Activated T-helper 17 cell treated with anti-CD3 and anti-CD28 coated beads, Interleukin-2, amount 50 U/mL, for 72 hours (primary cell): ENCODE measurements around the gene FRRS1. TPM values are rescaled to one million over a fixed set of nuclear protein-coding genes. Genes with fewer than 3 reads are reported as not detected.

ENCODE experiments used
- ATAC-seq: fragments of 150-1000 bp; cut with Tn5 transposase; replicated peaks from 2 replicates; pipeline ENCODE4 v1.10.0; 2021; ENCODE audit warnings: mild to moderate bottlenecking, moderate library complexity
- H3K27ac Mint-ChIP-seq: one replicate; pipeline ENCODE4 v1.8.0; 2022; ENCODE audit warnings: mixed read lengths
- H3K27me3 Mint-ChIP-seq: one replicate; pipeline ENCODE4 v1.8.0; 2022; ENCODE audit warnings: mixed read lengths
- H3K36me3 Mint-ChIP-seq: one replicate; pipeline ENCODE4 v1.8.0; 2022; ENCODE audit warnings: low read depth, mild to moderate bottlenecking, mixed read lengths
- H3K4me1 Mint-ChIP-seq: one replicate; pipeline ENCODE4 v1.8.0; 2022; ENCODE audit warnings: mixed read lengths
- H3K4me3 Mint-ChIP-seq: one replicate; pipeline ENCODE4 v1.8.0; 2022; ENCODE audit warnings: mild to moderate bottlenecking, mixed read lengths
- H3K9me3 Mint-ChIP-seq: one replicate; pipeline ENCODE4 v1.8.0; 2022; ENCODE audit warnings: mixed read lengths
- total RNA-seq, 2 donors: library from RNA; stranded (reverse); gene quantifications; one replicate each; pipeline ENCODE4 v1.2.3, GENCODE V29; 2022

Gene FRRS1
- total RNA-seq, 2 donors from 2014 or later: 0.69 to 2.2 TPM

- Mint-ChIP-seq H3K27me3 (peaks cover 26% of the 10 kb centered on the region), H3K4me3 (no peak overlapping the region), H3K27ac (no peak overlapping the region), H3K4me1 (no peaks in the 10 kb centered on the region), H3K9me3 (no peaks in the 10 kb centered on the region), H3K36me3 (no peaks in the 10 kb centered on the region)
- ATAC-seq: no peak
Observed at GRCh38 chr1:99670583-99670982, 95.9 kb downstream of the FRRS1 start.

DNA sequence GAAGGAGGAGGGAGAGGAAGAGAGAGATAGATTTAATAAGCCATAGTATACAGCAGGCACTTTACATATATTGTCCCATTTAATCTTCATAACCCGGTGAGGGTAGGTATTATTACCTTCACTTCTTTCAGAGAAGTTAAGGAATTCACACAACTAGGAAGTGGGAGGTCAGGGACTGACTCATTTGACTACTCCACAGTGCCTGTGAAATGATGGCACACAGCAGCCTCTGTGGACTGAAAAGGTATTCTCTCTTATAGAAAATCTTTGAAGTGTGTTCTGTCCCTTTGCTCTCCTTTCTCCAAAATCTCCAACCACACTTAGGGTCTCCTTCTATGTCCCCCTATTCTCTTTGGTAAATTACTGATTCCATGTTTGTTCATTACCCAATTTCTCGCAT is 96.6 kb downstream of the FRRS1 start:
- Mint-ChIP-seq H3K36me3 (no peaks in the 10 kb centered on the region), H3K4me3 (no peak overlapping the region), H3K27ac (no peak overlapping the region), H3K27me3 (peaks cover 28% of the 10 kb centered on the region), H3K4me1 (no peaks in the 10 kb centered on the region), H3K9me3 (no peaks in the 10 kb centered on the region)
- no peak for ATAC-seq

DNA sequence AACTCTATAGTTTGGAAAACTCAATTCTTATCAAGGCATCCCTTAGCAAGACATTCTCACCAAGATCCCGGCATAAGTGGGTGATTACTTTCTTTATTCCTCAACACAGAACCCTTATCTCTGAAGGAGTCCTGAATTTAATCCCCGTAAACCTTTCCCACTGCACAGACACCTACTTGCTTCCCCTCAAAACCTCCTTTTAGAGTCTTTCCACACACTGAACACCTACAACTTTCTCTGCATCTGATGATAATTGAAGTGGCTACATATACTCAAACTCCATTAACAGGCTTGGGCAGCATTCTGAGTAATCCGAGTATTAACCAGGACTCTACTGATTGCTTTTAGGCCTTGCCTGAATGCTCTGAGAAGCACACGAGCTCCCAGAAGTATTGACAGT is 97.1 kb downstream of the FRRS1 start:
- Mint-ChIP-seq H3K27me3 (peaks cover 31% of the 10 kb centered on the region), H3K9me3 (no peaks in the 10 kb centered on the region), H3K27ac (no peak overlapping the region), H3K36me3 (no peaks in the 10 kb centered on the region), H3K4me1 (no peaks in the 10 kb centered on the region), H3K4me3 (no peak overlapping the region)
- no peak for ATAC-seq

DNA sequence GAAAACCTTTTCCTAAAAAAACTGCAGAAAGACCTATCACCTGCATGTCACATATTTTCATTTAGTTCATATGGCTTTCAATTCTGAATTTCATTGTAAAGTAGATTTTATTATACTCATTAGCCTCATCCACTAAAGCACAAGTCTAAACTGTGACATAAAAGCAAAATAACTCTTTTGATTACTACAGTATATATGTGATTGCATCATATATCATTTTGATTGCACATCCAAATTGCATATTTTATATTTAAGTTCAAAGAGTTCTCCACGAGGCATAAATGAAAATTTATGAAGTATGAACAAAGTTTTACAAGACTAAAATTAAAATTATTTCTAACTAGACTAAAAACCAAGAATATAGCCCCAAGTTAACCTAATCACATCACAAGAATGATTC is 101.2 kb downstream of the FRRS1 start:
- Mint-ChIP-seq H3K4me3 (no peak overlapping the region), H3K36me3 (no peaks in the 10 kb centered on the region), H3K4me1 (no peaks in the 10 kb centered on the region), H3K27me3 (peaks cover 12% of the 10 kb centered on the region), H3K9me3 (no peaks in the 10 kb centered on the region), H3K27ac (no peak overlapping the region)
- no peak for ATAC-seq

- H3K27ac Mint-ChIP-seq: no peak overlapping the region
- no peak for ATAC-seq
- H3K36me3 Mint-ChIP-seq: no peaks in the 10 kb centered on the region
- H3K9me3 Mint-ChIP-seq: no peaks in the 10 kb centered on the region
- peaks cover 12% of the 10 kb centered on the region for H3K27me3 Mint-ChIP-seq
- no peak overlapping the region for H3K4me3 Mint-ChIP-seq
- H3K4me1 Mint-ChIP-seq: no peaks in the 10 kb centered on the region
Observed at GRCh38 chr1:99663501-99663900, 102.9 kb downstream of the FRRS1 start.

DNA sequence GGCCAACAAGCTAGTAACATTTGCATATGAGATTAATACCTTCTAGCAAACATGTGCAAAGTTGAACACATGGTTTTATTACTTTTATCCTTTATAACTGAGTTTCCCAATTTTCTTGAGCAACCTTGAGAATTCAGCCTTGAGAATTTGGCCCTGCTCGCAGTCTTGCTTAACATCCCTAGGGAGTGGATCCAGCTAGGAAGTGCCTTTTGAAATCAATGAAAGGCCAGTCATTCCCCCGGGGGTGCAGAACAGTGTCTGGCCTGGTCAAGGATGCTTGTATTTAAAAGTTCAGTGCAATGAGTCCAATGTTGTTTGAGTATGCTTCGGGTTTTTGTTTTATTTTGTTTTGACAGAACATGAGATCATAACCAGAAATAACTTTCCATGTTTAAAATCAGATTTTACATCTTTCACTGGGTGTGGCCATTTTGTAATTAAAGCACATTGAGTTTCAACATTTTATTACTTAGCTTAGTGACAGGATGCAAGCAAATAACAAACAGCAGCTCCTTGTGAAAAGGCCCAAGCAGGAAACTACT is 103.8 kb downstream of the FRRS1 start:
- Mint-ChIP-seq H3K9me3 (no peaks in the 10 kb centered on the region), H3K36me3 (no peaks in the 10 kb centered on the region), H3K4me1 (no peaks in the 10 kb centered on the region), H3K4me3 (no peak overlapping the region), H3K27me3 (peaks cover 12% of the 10 kb centered on the region), H3K27ac (no peak overlapping the region)
- ATAC-seq: no peak

DNA sequence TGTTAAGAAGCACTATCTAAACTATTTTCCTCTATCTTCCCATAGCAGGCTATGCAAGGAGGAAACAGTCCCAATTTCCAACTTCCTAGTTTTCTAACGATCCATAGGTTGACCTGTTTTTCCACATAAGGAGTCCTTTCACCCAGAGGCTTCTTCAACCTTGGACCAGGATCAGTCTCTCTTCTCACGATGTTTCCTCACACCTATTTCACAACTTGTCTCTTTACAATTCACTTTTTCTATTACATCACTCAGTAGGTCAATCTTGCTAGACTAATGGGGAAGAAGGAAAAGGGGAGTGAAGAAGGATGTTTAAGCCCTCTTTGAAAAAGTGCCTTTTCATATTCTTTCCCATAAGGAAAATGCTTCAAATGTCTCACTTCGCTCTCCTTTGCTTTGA is 104.7 kb downstream of the FRRS1 start:
- no peak for ATAC-seq
- H3K4me1 Mint-ChIP-seq: no peaks in the 10 kb centered on the region
- no peak overlapping the region for H3K27ac Mint-ChIP-seq
- no peaks in the 10 kb centered on the region for H3K9me3 Mint-ChIP-seq
- peaks cover 8% of the 10 kb centered on the region for H3K27me3 Mint-ChIP-seq
- no peaks in the 10 kb centered on the region for H3K36me3 Mint-ChIP-seq
- H3K4me3 Mint-ChIP-seq: no peak overlapping the region

DNA sequence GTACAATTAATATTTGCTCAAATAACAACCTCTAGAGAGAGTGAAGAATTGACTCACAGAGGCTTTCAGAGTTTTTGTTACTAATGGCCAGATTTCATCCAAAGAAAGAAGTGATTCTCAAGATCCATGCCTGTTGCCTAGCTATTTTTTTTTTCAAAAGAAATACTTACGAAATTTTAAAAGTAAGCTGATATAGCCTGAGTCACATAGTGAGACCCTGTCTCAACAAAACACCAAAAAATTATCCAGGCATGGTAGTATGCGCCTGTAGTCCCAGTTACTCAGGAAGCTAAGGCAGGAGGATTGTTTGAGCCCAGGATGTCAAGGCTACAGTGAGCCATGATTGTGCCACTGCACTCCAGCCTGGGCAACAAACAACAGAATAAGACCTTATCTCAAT is 105.9 kb downstream of the FRRS1 start:
- Mint-ChIP-seq H3K27ac (no peak overlapping the region), H3K4me3 (no peak overlapping the region), H3K9me3 (no peaks in the 10 kb centered on the region), H3K36me3 (no peaks in the 10 kb centered on the region), H3K27me3 (peaks cover 8% of the 10 kb centered on the region), H3K4me1 (no peaks in the 10 kb centered on the region)
- no peak for ATAC-seq

DNA sequence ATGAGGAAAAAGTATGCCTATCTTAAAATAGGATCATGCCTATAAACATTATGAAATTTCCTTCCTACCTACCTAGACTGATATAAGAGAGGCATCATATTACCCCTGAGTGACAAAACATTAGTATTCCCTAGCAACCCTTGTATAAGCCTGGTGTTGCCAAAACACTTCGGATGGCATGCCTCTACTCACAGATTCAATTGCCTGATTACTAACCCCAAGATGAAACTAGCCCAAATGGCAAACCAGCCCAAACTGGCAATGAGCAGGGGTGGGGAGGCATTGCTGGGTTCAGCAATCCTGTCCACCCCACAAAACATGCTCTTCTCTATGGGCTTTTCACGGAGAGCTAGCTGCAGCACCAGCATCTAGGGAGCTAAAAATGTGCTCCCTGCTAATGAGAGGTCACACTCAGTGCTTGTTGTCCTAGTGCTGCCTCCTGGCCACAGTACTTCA is 106.7 kb downstream of the FRRS1 start:
- no peak for ATAC-seq
- no peaks in the 10 kb centered on the region for H3K9me3 Mint-ChIP-seq
- H3K27ac Mint-ChIP-seq: no peak overlapping the region
- H3K27me3 Mint-ChIP-seq: peaks cover 6% of the 10 kb centered on the region
- no peaks in the 10 kb centered on the region for H3K4me1 Mint-ChIP-seq
- H3K4me3 Mint-ChIP-seq: no peak overlapping the region
- no peaks in the 10 kb centered on the region for H3K36me3 Mint-ChIP-seq

Other genes with a start within 250 kb of the FRRS1 start
- gene PALMD, start 120.5 kb downstream of the FRRS1 start, total RNA-seq: not detected
- gene AGL, start 83.7 kb upstream of the FRRS1 start, total RNA-seq: 10 to 100 TPM; 21.4 to 23.2 TPM
- 10 to 100 TPM; 10.1 to 16.5 TPM for gene SLC35A3, start 203.4 kb upstream of the FRRS1 start, total RNA-seq